Gastrocnemius medialis (tissue), 4 donors: ENCODE data around the gene POLR3A.

Source experiments
- CTCF ChIP-seq, 5 experiments: fragments of 450-650 bp in 3 of 5; fragments of 200-600 bp in 2 of 5; sonication (generic) in 2 of 5; IDR thresholded peaks in 4 of 5; conservative IDR thresholded peaks in 1 of 5; 1 replicate in 4 of 5; 2 replicates in 1 of 5; pipeline ENCODE4 v1.5.1; 2016 to 2019; ENCODE audit warnings: antibody characterized with exemption in 5 of 5, mild to moderate bottlenecking in 3 of 5, moderate library complexity in 3 of 5
- POLR2A ChIP-seq, 2 donors: fragments of 450-650 bp; IDR thresholded peaks; one replicate each; pipeline ENCODE4 v1.6.1; 2017; ENCODE audit warnings: antibody characterized with exemption in 2 of 2, mild to moderate bottlenecking in 2 of 2, moderate library complexity in 2 of 2

DNA sequence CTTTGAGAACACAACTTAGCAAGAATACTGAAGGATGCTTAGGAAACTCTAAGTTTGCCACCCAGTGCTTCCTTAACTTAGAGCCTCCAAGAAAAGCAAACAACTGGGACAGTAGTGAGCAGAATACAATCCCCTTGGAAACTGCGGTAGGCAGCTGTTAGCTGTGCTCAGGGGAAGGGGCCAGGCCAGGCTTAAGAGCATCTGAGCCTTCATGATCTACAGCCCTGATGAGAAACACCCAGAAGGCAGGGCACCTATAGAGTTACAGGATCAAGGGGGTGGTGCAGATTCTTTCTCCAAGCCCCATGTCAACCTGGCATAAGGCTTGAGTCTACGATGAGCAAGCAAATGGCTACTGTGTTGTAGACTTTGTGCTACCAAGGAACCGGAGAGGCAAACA, 51.4 kb downstream of the POLR3A start:
- TF ChIP-seq CTCF (IDR thresholded peaks at IDR 0.05 in 4 of 5, conservative IDR thresholded peaks at IDR 0.05 in 1 of 5): no peak
- TF ChIP-seq POLR2A (IDR thresholded peaks at IDR 0.05): peak in 1 of 2 donors; percentile 52
